Measurements from ENCODE around the gene OPALIN. TPM values are rescaled to one million over a fixed set of nuclear protein-coding genes. Genes with fewer than 3 reads are reported as not detected.

Gene OPALIN
- total and polyA plus RNA-seq, 4 donors: not detected

- DNase-seq (ENCODE audit: low spot score): no peak
- H3K4me3 ChIP-seq (ENCODE audit: low read depth in 1 of 3, low read length in 3 of 3): no peak overlapping the region
- 83% methylated on average over 4 of the region's 4 CpGs for WGBS
- H3K9me3 ChIP-seq (ENCODE audit: control insufficient read depth in 4 of 4, low read length in 3 of 4): no peaks in the 10 kb centered on the region
- no peak overlapping the region for H3K9ac ChIP-seq (ENCODE audit: low read depth in 1 of 2, low read length in 2 of 2)
- H3K27me3 ChIP-seq (ENCODE audit: control insufficient read depth in 4 of 4, insufficient read depth in 4 of 4, low read length in 3 of 4): no peaks in the 10 kb centered on the region
- TF ChIP-seq RXRA (IDR thresholded peaks at IDR 0.05) (no peak), FOXA1 (IDR thresholded peaks at IDR 0.05) (no peak), HNF4G (IDR thresholded peaks at IDR 0.05) (no peak), ZBTB33 (IDR thresholded peaks at IDR 0.05) (no peak), RAD21 (IDR thresholded peaks at IDR 0.05) (no peak), GABPA (IDR thresholded peaks at IDR 0.05 in 1 of 2, conservative IDR thresholded peaks at IDR 0.05 in 1 of 2) (no peak), TAF1 (conservative IDR thresholded peaks at IDR 0.05) (no peak), HNF4A (conservative IDR thresholded peaks at IDR 0.05) (no peak)
- TF ChIP-seq, protein P1, sequence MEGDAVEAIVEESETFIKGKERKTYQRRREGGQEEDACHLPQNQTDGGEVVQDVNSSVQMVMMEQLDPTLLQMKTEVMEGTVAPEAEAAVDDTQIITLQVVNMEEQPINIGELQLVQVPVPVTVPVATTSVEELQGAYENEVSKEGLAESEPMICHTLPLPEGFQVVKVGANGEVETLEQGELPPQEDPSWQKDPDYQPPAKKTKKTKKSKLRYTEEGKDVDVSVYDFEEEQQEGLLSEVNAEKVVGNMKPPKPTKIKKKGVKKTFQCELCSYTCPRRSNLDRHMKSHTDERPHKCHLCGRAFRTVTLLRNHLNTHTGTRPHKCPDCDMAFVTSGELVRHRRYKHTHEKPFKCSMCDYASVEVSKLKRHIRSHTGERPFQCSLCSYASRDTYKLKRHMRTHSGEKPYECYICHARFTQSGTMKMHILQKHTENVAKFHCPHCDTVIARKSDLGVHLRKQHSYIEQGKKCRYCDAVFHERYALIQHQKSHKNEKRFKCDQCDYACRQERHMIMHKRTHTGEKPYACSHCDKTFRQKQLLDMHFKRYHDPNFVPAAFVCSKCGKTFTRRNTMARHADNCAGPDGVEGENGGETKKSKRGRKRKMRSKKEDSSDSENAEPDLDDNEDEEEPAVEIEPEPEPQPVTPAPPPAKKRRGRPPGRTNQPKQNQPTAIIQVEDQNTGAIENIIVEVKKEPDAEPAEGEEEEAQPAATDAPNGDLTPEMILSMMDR (IDR thresholded peaks at IDR 0.05; ENCODE audit: low read depth, low read length, missing input control): no peak
- no peaks in the 10 kb centered on the region for H3K36me3 ChIP-seq (ENCODE audit: control insufficient read depth in 4 of 4, insufficient read depth in 3 of 4, low read depth in 1 of 4, low read length in 3 of 4)
- no peaks in the 10 kb centered on the region for H3K4me1 ChIP-seq (ENCODE audit: control insufficient read depth in 4 of 4, insufficient read depth in 4 of 4, low read length in 3 of 4)
- H3K27ac ChIP-seq (ENCODE audit: low read depth in 1 of 2, low read length in 2 of 2): no peak overlapping the region
These were observed 8.7 kb upstream of the OPALIN start for GRCh38 chr10:96367470-96367869.

GRCh38 chr10:96366508-96366907 lies 7.7 kb upstream of the OPALIN start:
- Histone ChIP-seq H3K27me3 (ENCODE audit: control insufficient read depth in 4 of 4, insufficient read depth in 4 of 4, low read length in 3 of 4) (no peaks in the 10 kb centered on the region), H3K36me3 (ENCODE audit: control insufficient read depth in 4 of 4, insufficient read depth in 3 of 4, low read depth in 1 of 4, low read length in 3 of 4) (no peaks in the 10 kb centered on the region), H3K9me3 (ENCODE audit: control insufficient read depth in 4 of 4, low read length in 3 of 4) (no peaks in the 10 kb centered on the region), H3K9ac (ENCODE audit: low read depth in 1 of 2, low read length in 2 of 2) (no peak overlapping the region), H3K27ac (ENCODE audit: low read depth in 1 of 2, low read length in 2 of 2) (no peak overlapping the region), H3K4me1 (ENCODE audit: control insufficient read depth in 4 of 4, insufficient read depth in 4 of 4, low read length in 3 of 4) (no peaks in the 10 kb centered on the region), H3K4me3 (ENCODE audit: low read depth in 1 of 3, low read length in 3 of 3) (no peak overlapping the region)
- no peak for DNase-seq (ENCODE audit: low spot score)
- TF ChIP-seq NR2F2 (IDR thresholded peaks at IDR 0.05) (no peak), REST (IDR thresholded peaks at IDR 0.05) (no peak), ZBTB33 (IDR thresholded peaks at IDR 0.05) (no peak), SP1 (IDR thresholded peaks at IDR 0.05) (no peak), GABPA (IDR thresholded peaks at IDR 0.05 in 1 of 2, conservative IDR thresholded peaks at IDR 0.05 in 1 of 2) (no peak), FOXA1 (IDR thresholded peaks at IDR 0.05) (no peak), ATF3 (IDR thresholded peaks at IDR 0.05) (no peak), TAF1 (conservative IDR thresholded peaks at IDR 0.05) (no peak), JUND (IDR thresholded peaks at IDR 0.05) (no peak), FOXA2 (IDR thresholded peaks at IDR 0.05) (no peak), RXRA (IDR thresholded peaks at IDR 0.05) (no peak), YY1 (IDR thresholded peaks at IDR 0.05) (no peak), HNF4G (IDR thresholded peaks at IDR 0.05) (no peak), HNF4A (conservative IDR thresholded peaks at IDR 0.05) (no peak), RAD21 (IDR thresholded peaks at IDR 0.05) (no peak), EGR1 (IDR thresholded peaks at IDR 0.05; ENCODE audit: low read depth in 2 of 2) (no peak)
- TF ChIP-seq, protein P1 (IDR thresholded peaks at IDR 0.05; ENCODE audit: low read depth, low read length, missing input control): no peak
- TF ChIP-seq, protein P2, sequence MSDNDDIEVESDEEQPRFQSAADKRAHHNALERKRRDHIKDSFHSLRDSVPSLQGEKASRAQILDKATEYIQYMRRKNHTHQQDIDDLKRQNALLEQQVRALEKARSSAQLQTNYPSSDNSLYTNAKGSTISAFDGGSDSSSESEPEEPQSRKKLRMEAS (IDR thresholded peaks at IDR 0.05): no peak
- WGBS: 87% methylated on average over 3 of the region's 3 CpGs
